Activated T-cell treated with anti-CD3 and anti-CD28 coated beads, Interleukin-2, amount 50 U/mL, for 4 hours (primary cell): ENCODE results near the gene CTH. TPM values are rescaled to one million over a fixed set of nuclear protein-coding genes. Genes with fewer than 3 reads are reported as not detected.
"Not testable (repeated sequence)": the region's sequence is repeated elsewhere in the genome, so short reads cannot be mapped to it uniquely, and the experiment has no call there.

Experiments
- ATAC-seq, 2 donors: fragments of 200-7000 bp; cut with Tn5 transposase; one replicate each; pipeline ENCODE4 v1.10.0; 2021
- DNase-seq: peaks from one replicate; pipeline ENCODE4 v3.0.0-alpha.2; 2020
- H3K27me3 Mint-ChIP-seq: one replicate; pipeline ENCODE4 v1.8.0; 2021; ENCODE audit warnings: low read depth, mixed read lengths
- H3K36me3 Mint-ChIP-seq: one replicate; pipeline ENCODE4 v1.8.0; 2022; ENCODE audit warnings: mixed read lengths; ENCODE audit not compliant: insufficient read depth
- H3K4me1 Mint-ChIP-seq: one replicate; pipeline ENCODE4 v1.8.0; 2021; ENCODE audit warnings: low read depth, mixed read lengths
- H3K4me3 Mint-ChIP-seq: one replicate; pipeline ENCODE4 v1.8.0; 2021; ENCODE audit warnings: mild to moderate bottlenecking, moderate library complexity, mixed read lengths
- H3K9me3 Mint-ChIP-seq: one replicate; pipeline ENCODE4 v1.8.0; 2021; ENCODE audit warnings: mixed read lengths
- total RNA-seq, 3 donors: library from RNA; stranded (reverse); gene quantifications; one replicate each; pipeline ENCODE4 v1.2.1, GENCODE V29; 2021

CTH gene
- total RNA-seq: 10 to 100 TPM in 1 of 3 donors, 1 to 10 TPM in 2; 2.5 to 15.8 (median 5.1) TPM

- no peaks in the 10 kb centered on the region for H3K36me3 Mint-ChIP-seq
- H3K4me3 Mint-ChIP-seq: peak within 1 kb of the TSS; percentile 95
- no peaks in the 10 kb centered on the region for H3K27me3 Mint-ChIP-seq
- no peaks in the 10 kb centered on the region for H3K9me3 Mint-ChIP-seq
- peak; percentile 99 for ATAC-seq
- H3K4me1 Mint-ChIP-seq: peaks cover 18% of the 10 kb centered on the region
- DNase-seq: peak; percentile 84
Measured at GRCh38 chr1:70410604-70411359, at the start of gene CTH. CTH (plus strand) TSS chr1:70411268; CDS start chr1:70411416, 148 bp downstream.

DNA sequence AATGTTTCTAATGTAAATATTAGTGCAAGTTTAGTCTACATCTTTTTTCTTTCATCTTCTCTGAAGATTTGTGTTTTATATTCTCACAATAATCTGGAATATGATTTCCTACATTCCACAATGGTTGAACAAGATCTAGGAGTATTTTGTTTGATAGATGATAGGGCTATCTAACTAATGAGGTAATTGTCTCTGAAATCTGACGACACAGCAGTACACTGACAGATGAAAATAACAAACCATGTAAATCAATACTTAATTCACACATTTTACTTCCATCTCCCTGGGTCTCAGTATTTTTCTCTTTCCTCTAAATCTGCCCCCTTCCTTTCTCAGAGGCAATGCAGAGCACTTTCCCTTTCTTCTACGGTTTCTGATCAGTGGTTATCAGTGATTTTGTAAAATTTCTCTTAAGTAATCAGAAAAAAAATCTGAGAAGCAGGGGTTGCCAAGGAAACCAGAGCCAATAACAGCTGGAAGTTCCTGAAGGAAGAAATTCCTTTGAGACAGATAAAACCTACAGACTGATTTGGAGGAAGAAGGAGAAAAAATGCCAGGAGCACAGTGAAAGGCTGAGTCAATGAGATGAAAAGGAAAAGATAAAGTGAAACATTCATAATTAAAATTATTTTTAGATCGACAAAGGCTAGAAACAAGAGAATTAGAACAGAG is 49.2 kb upstream of the CTH start:
- no peak for DNase-seq
- Mint-ChIP-seq H3K36me3 (peaks cover 4% of the 10 kb centered on the region), H3K27me3 (no peaks in the 10 kb centered on the region), H3K9me3 (no peaks in the 10 kb centered on the region), H3K4me1 (peaks cover under 1% of the 10 kb centered on the region), H3K4me3 (no peak overlapping the region)
- no peak for ATAC-seq

DNA sequence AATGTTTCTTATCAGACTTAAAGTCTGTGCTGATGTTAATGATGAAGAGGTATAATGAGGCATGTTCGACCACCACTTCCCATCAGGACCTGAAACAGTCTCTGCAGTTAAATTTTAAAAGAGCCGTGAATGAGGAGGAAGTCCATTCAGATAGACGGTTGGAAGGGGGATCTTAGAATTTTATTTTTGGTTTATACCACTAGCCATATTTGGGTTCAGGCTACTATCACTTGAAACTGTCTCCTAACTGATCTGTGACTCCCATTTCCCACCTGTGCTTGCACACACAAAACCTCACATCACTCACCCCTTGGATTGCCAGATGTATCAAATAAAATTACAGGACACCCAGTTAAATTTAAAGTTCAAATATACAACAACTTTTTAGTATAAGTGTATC is 46.6 kb upstream of the CTH start:
- Mint-ChIP-seq H3K4me3 (no peak overlapping the region), H3K36me3 (peaks cover 6% of the 10 kb centered on the region), H3K27me3 (no peaks in the 10 kb centered on the region), H3K9me3 (no peaks in the 10 kb centered on the region), H3K4me1 (peaks cover 3% of the 10 kb centered on the region)
- ATAC-seq: no peak
- no peak for DNase-seq

DNA sequence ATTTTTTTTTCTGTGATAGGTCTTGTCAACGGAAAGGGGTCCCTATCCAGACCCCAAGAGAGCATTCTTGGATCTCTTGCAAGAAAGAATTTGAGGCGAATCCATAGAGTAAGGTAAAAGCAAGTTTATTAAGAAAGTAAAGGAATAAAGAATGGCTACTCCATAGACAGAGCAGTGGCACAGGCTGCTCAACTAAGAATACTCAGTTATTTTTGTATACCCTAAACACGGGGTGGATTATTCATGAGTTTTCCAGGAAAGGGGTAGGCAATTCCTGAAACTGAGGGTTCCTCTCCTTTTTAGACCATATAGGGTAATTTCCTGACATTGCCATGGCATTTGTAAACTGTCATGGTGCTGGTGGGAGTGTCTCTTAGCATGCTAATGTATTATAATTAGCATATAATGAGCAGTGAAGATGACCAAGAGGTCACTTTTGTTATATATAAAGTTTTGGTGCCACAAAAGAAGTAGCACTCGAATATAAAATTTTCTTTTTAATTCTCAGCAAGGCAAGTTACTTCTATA is 44.6 kb upstream of the CTH start:
- not testable (repeated sequence) for H3K36me3 Mint-ChIP-seq, ATAC-seq, DNase-seq

DNA sequence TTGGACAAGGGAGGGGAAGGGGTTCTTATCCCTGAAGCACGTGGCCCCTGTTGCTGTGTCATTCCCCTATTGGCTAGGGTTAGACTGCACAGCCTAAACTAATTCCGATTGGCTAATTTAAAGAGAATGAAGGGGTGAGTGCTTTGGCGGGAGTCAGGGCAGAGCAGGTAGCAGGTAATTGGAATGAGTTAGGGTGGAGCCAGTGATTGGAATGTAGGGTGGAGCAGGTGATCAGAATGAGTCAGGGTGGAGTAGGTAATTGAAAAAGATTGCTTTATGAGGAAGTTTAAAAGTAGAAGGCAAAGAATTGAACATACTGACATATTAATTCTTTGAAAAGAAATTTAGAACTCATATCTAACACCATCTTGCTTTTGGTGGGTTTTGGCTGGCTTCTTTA is 44.1 kb upstream of the CTH start:
- H3K4me1 Mint-ChIP-seq, H3K4me3 Mint-ChIP-seq, H3K36me3 Mint-ChIP-seq, H3K9me3 Mint-ChIP-seq, H3K27me3 Mint-ChIP-seq, DNase-seq, ATAC-seq: not testable (repeated sequence)

More for the DNA sequence above, 44.6 kb upstream of the CTH start:
- H3K4me3 Mint-ChIP-seq, H3K9me3 Mint-ChIP-seq, H3K4me1 Mint-ChIP-seq, H3K27me3 Mint-ChIP-seq: not testable (repeated sequence)

- ATAC-seq, H3K36me3 Mint-ChIP-seq, H3K9me3 Mint-ChIP-seq, DNase-seq, H3K4me1 Mint-ChIP-seq, H3K4me3 Mint-ChIP-seq, H3K27me3 Mint-ChIP-seq: not testable (repeated sequence)
Measured at GRCh38 chr1:70367397-70367796, 43.7 kb upstream of the CTH start.

DNA sequence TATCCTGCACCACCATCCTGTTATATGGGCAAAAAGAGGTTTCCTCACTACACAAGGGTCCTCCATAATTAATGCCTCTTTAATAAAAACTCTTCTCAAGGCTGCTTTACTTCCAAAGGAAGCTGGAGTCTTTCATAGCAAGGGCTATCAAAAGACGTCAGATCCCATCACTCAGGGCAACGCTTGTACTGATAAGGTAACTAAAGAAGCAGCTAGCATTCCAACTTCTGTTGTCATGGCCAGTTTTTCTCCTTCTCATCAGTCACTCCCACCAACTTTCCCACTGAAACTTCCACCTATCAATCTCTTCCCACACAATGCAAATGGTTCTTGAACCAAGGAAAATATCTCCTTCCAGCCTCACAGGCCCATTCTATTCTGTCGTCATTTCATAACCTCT is 39.5 kb upstream of the CTH start:
- not testable (repeated sequence) for H3K4me1 Mint-ChIP-seq, H3K9me3 Mint-ChIP-seq, H3K4me3 Mint-ChIP-seq, ATAC-seq, DNase-seq, H3K36me3 Mint-ChIP-seq, H3K27me3 Mint-ChIP-seq

DNA sequence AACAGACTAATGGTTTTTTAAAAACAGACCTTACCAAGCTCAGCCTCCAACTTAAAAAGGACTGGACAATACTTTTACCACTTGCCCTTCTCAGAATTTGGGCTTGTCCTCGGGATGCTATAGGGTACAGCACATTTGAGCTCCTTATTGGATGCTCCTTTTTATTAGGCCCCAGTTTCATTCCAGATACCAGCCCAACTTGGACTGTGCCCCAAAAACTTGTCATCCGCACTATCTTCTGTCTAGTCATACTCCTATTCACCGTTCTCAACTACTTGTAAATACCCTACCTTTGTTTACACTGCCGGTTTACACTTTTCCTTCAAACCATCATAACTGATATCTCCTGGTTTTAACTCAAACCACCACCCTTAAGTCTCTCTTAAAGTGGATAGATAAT is 38.6 kb upstream of the CTH start:
- H3K36me3 Mint-ChIP-seq: no peaks in the 10 kb centered on the region
- no peak for ATAC-seq
- H3K9me3 Mint-ChIP-seq: no peaks in the 10 kb centered on the region
- no peak overlapping the region for H3K4me3 Mint-ChIP-seq
- no peaks in the 10 kb centered on the region for H3K4me1 Mint-ChIP-seq
- no peak for DNase-seq
- no peaks in the 10 kb centered on the region for H3K27me3 Mint-ChIP-seq

GRCh38 chr1:70373580-70373979 is 37.5 kb upstream of the CTH start:
- not testable (repeated sequence) for H3K9me3 Mint-ChIP-seq, H3K4me1 Mint-ChIP-seq, H3K4me3 Mint-ChIP-seq, ATAC-seq, H3K27me3 Mint-ChIP-seq, DNase-seq, H3K36me3 Mint-ChIP-seq

DNA sequence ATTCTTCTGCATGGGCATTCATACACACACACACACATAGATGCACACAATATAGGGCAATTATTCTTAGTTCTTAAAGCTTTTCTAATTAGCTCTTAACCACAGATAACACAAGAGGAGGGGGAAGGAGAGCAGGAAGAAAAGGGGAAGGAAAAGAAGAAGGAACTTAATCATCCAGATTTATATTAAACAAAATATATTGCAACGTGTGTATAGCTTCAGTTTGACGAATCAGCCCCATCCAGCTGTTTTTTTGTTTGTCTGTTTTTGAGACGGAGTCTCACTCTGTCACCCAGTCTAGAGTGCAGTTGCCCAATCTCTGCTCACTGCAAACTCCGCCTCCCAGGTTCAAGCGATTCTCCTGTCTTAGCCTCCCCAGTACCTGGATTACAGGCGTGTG is 34.9 kb upstream of the CTH start:
- Mint-ChIP-seq H3K4me1 (no peaks in the 10 kb centered on the region), H3K27me3 (no peaks in the 10 kb centered on the region), H3K9me3 (no peaks in the 10 kb centered on the region), H3K4me3 (no peak overlapping the region), H3K36me3 (no peaks in the 10 kb centered on the region)
- no peak for ATAC-seq
- no peak for DNase-seq

DNA sequence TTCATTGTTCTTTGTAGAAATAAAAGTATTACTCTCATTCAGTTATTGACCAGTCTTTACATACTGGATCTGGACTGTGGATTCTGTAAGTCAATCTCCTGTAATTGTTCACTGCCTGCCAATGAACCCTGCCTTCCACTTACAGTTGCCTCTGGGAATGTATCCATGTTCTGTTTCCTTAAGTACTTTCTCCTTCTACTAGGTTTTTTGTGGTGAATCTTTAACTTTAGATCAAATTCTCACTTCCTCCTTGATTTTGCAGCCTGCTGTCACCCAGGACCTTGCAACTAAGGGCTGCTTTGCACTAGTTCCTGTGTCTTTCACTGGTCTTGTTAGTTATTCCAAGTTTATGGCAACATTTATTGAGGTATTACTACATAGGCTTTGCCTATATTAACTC is 28.4 kb upstream of the CTH start:
- Mint-ChIP-seq H3K36me3 (no peaks in the 10 kb centered on the region), H3K4me3 (no peak overlapping the region)

DNA sequence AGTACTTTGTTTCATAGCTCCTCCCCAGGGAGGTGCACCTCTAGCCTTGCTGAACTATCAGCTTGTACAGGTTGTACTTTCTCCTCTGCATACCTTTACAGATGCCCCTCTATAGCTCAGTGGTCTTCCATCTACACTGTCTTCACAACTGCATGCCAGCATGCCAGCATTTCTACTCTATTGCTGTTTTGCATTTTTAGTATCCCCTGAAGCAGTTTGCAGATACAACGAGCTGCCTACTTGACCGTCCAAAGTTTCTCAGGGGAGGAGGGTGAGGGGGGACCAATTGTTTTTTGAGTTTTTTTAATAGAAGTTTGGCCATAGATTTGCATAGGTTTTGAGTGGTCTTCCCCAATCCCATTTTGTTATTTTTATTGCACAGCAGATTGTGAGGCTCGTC is 27.6 kb upstream of the CTH start:
- ATAC-seq (no peak), DNase-seq (no peak)
- Mint-ChIP-seq H3K9me3 (no peaks in the 10 kb centered on the region), H3K4me1 (no peaks in the 10 kb centered on the region), H3K4me3 (no peak overlapping the region), H3K36me3 (no peaks in the 10 kb centered on the region), H3K27me3 (peaks cover 5% of the 10 kb centered on the region)

More for the DNA sequence above, 28.4 kb upstream of the CTH start:
- H3K27me3 Mint-ChIP-seq: peaks cover 2% of the 10 kb centered on the region
- DNase-seq (no peak), ATAC-seq (no peak)
- no peaks in the 10 kb centered on the region for H3K9me3 Mint-ChIP-seq
- H3K4me1 Mint-ChIP-seq: no peaks in the 10 kb centered on the region

- H3K36me3 Mint-ChIP-seq: no peaks in the 10 kb centered on the region
- no peak overlapping the region for H3K4me3 Mint-ChIP-seq
- ATAC-seq: no peak
- peaks cover 10% of the 10 kb centered on the region for H3K27me3 Mint-ChIP-seq
- no peaks in the 10 kb centered on the region for H3K9me3 Mint-ChIP-seq
- DNase-seq: no peak
- no peaks in the 10 kb centered on the region for H3K4me1 Mint-ChIP-seq
Measured at GRCh38 chr1:70384542-70384941, 26.5 kb upstream of the CTH start.

DNA sequence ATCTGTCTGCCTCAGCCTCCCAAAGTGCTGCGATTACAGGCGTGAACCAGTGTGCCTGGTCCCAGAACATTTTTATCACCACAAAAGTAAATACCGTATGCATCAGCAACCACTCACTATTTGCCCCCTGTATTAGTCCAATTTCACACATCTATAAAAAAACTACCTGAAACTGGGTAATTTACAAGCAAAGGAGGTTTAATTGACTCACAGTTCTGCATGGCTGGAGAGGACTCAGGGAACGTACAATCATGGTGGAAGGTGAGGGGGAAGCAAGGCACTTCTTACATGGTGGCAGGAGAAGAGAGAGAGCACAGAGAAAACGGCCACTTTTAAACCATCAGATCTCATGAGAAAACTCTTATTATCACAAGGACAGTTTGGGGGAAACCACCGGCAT is 25.6 kb upstream of the CTH start:
- H3K9me3 Mint-ChIP-seq: no peaks in the 10 kb centered on the region
- ATAC-seq (no peak), DNase-seq (no peak)
- peaks cover 10% of the 10 kb centered on the region for H3K27me3 Mint-ChIP-seq
- H3K36me3 Mint-ChIP-seq: no peaks in the 10 kb centered on the region
- H3K4me1 Mint-ChIP-seq: no peaks in the 10 kb centered on the region
- H3K4me3 Mint-ChIP-seq: no peak overlapping the region

GRCh38 chr1:70386121-70386520 is 24.9 kb upstream of the CTH start:
- no peak for ATAC-seq

More at GRCh38 chr1:70386121-70386520, 24.9 kb upstream of the CTH start:
- Mint-ChIP-seq H3K4me1 (no peaks in the 10 kb centered on the region), H3K36me3 (no peaks in the 10 kb centered on the region), H3K4me3 (no peak overlapping the region), H3K27me3 (peaks cover 10% of the 10 kb centered on the region), H3K9me3 (no peaks in the 10 kb centered on the region)
- no peak for DNase-seq
